Vagina (tissue), 2 donors: ENCODE results near the gene COLGALT1. TPM values are rescaled to one million over a fixed set of nuclear protein-coding genes. Genes with fewer than 3 reads are reported as not detected.

Experiments used
- DNase-seq, 2 donors: peaks; one replicate each; pipeline ENCODE4 v3.0.0-alpha.2; 2017; ENCODE audit errors: extremely low spot score in 2 of 2
- H3K27ac ChIP-seq: fragments of 200-600 bp; sonication (generic); one replicate; pipeline ENCODE4 v1.5.1; 2019
- H3K27me3 ChIP-seq: fragments of 200-600 bp; sonication (generic); one replicate; pipeline ENCODE4 v1.5.1; 2019
- H3K36me3 ChIP-seq, 2 donors: fragments of 200-600 bp; sonication (generic); one replicate each; pipeline ENCODE4 v1.5.1; 2017 to 2019
- H3K4me1 ChIP-seq: fragments of 200-600 bp; sonication (generic); one replicate; pipeline ENCODE4 v1.5.1; 2019
- H3K4me3 ChIP-seq, 2 donors: fragments of 200-600 bp; sonication (generic); 1 replicate in 1 of 2; 2 replicates in 1 of 2; pipeline ENCODE4 v1.5.1; 2016 to 2019
- H3K9me3 ChIP-seq: fragments of 200-600 bp; sonication (generic); one replicate; pipeline ENCODE4 v1.5.1; 2019
- CTCF ChIP-seq, 3 experiments: fragments of 450-650 bp in 2 of 3; fragments of 200-600 bp in 1 of 3; sonication (generic) in 1 of 3; IDR thresholded peaks; one replicate each; pipeline ENCODE4 v1.5.1; 2017 to 2019; ENCODE audit warnings: antibody characterized with exemption in 3 of 3, mild to moderate bottlenecking in 2 of 3, moderate library complexity in 2 of 3
- POLR2A ChIP-seq, 2 donors: fragments of 450-650 bp; IDR thresholded peaks; one replicate each; pipeline ENCODE4 v1.6.1; 2017; ENCODE audit warnings: antibody characterized with exemption in 2 of 2, mild to moderate bottlenecking in 2 of 2, moderate library complexity in 2 of 2
- POLR2AphosphoS5 ChIP-seq, 2 donors: sonication (generic); formaldehyde crosslinking; IDR thresholded peaks; one replicate each; pipeline ENCODE4 v1.9.0; 2017; ENCODE audit warnings: antibody characterized with exemption in 2 of 2, mild to moderate bottlenecking in 2 of 2, low read depth in 1 of 2; ENCODE audit not compliant: insufficient read depth in 1 of 2
- intact Hi-C: fragments of 100-400 bp; cut with DNase I; formaldehyde crosslinking; loops from one replicate; pipeline ENCODE4 v1.15.1; 2023
- total RNA-seq: library from RNA; depleted of rRNA; stranded (reverse); fragments of >200 nt; gene quantifications from one replicate; pipeline ENCODE4 v1.2.3, GENCODE V29; 2016

Gene COLGALT1
- total RNA-seq, 1 donor from 2014 or later: 55.0 TPM

DNA sequence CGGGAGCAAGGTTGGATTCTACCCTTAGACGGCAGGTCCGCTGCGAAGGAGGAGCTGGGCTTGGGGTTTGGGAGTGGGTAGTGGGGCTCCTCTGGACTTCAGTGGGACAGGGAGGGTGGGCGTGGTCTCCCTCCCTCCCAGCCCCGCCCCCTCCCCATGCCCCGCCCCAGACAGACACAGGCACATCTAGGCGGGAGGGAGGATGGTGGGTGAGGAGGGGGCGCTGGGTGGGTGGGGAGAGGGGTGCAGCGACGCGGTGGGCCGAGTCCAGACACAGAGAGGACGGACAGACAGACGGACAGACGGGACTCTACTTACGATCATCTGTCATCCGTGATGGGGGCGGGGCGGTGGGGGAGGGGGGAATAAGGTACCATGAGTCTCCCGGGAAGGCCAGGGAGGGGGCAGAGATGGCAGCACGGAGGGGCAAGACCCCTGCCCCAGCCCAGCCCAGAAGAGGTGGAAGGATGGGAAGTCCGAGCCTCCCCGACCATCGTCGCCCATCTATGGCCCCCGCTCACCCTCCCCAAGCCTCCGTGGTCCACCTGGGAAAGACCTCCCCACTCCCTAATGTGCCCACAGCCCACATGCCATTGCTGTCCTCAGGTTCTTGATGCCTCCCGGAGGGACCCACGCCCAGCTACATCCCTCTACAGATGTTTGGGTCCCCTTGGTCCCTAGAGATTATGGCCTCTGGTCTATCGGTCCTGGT, 67.9 kb downstream of the COLGALT1 start:
- no peaks in the 10 kb centered on the region for H3K9me3 ChIP-seq
- no peak overlapping the region for H3K27ac ChIP-seq
- no peaks in the 10 kb centered on the region for H3K36me3 ChIP-seq
- no peak for DNase-seq
- no peaks in the 10 kb centered on the region for H3K27me3 ChIP-seq
- intact Hi-C loops: no loop called here
- no peaks in the 10 kb centered on the region for H3K4me1 ChIP-seq
- TF ChIP-seq POLR2AphosphoS5 (IDR thresholded peaks at IDR 0.05; ENCODE audit: insufficient read depth in 1 of 2, low read depth in 1 of 2): no peak
- H3K4me3 ChIP-seq: no peak overlapping the region

DNA sequence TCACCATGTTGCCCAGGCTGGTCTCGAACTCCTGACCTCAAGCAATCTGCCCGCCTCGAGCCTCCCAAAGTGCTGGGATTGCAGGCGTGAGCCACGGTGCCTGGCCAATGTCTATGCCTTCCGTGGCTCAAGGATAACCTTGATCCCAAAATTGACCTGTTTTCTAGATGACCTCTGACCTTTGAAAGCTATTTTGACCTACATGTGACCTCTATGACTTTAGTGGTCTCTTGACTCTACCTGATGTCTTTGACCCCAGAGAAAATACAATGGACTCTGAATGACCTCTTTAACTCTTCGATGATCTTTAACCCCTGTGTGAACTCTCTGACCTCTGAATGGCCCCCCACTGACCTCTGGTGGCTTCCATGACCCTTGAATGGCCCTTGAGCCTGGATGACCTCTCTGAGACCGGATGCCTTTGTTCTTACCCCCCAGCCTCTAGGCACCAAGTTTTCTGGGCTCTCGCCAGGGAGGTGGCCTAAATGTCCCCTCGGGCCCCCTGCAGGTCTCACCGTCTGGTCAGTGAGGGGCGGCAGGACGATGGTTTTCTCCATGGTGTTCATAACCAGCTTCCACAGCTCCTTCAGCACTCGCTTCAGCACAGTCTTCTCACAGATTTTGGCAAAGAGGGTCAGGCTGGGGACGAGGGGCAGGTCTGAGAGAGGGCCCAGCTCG, 69.0 kb downstream of the COLGALT1 start:
- no peak for DNase-seq
- TF ChIP-seq CTCF (IDR thresholded peaks at IDR 0.05) (no peak), POLR2AphosphoS5 (IDR thresholded peaks at IDR 0.05; ENCODE audit: insufficient read depth in 1 of 2, low read depth in 1 of 2) (no peak), POLR2A (IDR thresholded peaks at IDR 0.05) (no peak)
- no peak overlapping the region for H3K27ac ChIP-seq
- no peak overlapping the region for H3K4me3 ChIP-seq
- no peaks in the 10 kb centered on the region for H3K36me3 ChIP-seq
- no peaks in the 10 kb centered on the region for H3K9me3 ChIP-seq
- H3K27me3 ChIP-seq: no peaks in the 10 kb centered on the region
- intact Hi-C loops: no loop called here
- no peaks in the 10 kb centered on the region for H3K4me1 ChIP-seq

- intact Hi-C loops: no loop called here
- no peak overlapping the region for H3K4me3 ChIP-seq
- TF ChIP-seq POLR2A (IDR thresholded peaks at IDR 0.05) (no peak), CTCF (IDR thresholded peaks at IDR 0.05) (no peak), POLR2AphosphoS5 (IDR thresholded peaks at IDR 0.05; ENCODE audit: insufficient read depth in 1 of 2, low read depth in 1 of 2) (no peak)
- H3K27ac ChIP-seq: no peak overlapping the region
- no peaks in the 10 kb centered on the region for H3K27me3 ChIP-seq
- H3K36me3 ChIP-seq: no peaks in the 10 kb centered on the region
- no peaks in the 10 kb centered on the region for H3K9me3 ChIP-seq
- DNase-seq: no peak
- no peaks in the 10 kb centered on the region for H3K4me1 ChIP-seq
Measured at GRCh38 chr19:17625043-17625442, 69.6 kb downstream of the COLGALT1 start.

DNA sequence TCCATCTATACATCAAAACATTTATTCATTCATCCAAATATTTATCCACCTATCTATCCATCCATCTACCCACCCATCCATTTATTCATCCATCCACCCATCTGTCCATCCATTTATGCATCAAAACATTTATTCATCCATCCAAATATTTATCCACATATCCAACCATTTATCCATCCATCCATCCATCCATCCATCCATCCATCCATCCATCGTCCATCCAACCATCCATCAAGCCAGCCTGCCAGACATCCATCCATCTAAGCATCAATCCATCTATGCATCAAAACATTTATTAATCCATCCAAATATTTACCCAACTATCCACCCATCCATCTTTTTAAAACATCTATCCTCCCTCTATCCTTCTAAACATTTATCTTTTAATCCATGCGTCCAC, 70.5 kb downstream of the COLGALT1 start:
- Histone ChIP-seq H3K4me3 (no peak overlapping the region), H3K4me1 (no peaks in the 10 kb centered on the region), H3K9me3 (no peaks in the 10 kb centered on the region), H3K27ac (no peak overlapping the region), H3K36me3 (no peaks in the 10 kb centered on the region), H3K27me3 (no peaks in the 10 kb centered on the region)
- TF ChIP-seq CTCF (IDR thresholded peaks at IDR 0.05) (no peak), POLR2AphosphoS5 (IDR thresholded peaks at IDR 0.05; ENCODE audit: insufficient read depth in 1 of 2, low read depth in 1 of 2) (no peak)
- no peak for DNase-seq
- intact Hi-C loops: no loop called here

DNA sequence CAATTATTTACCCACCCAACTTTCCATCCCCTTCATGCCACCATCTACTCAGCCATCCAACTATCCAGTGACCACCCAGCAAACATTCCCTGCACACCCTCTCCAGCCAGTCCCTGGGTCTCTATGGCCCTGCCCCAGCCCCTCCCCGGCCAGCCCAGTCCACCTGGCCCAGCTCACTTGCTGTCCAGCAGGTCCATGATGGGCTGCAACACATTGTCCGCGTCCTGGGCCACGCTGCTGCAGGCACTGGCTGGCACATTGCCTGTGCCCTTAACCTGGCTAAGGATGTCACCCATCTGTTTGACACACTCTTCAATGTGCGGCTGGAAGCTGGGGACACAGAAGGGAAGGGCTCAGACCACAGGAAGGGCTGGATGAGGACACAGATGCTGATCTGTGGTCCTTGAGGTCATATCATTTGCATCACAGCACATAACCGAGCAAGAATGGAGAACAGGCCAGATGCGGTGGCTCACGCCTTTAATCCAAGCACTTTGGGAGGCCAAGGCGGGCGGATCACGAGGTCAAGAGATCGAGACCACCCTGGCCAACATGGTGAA, 71.1 kb downstream of the COLGALT1 start:
- no peak overlapping the region for H3K4me3 ChIP-seq
- H3K27ac ChIP-seq: no peak overlapping the region
- no peaks in the 10 kb centered on the region for H3K36me3 ChIP-seq
- no peaks in the 10 kb centered on the region for H3K4me1 ChIP-seq
- no peaks in the 10 kb centered on the region for H3K9me3 ChIP-seq
- intact Hi-C loops: no loop called here
- H3K27me3 ChIP-seq: no peaks in the 10 kb centered on the region
- TF ChIP-seq POLR2AphosphoS5 (IDR thresholded peaks at IDR 0.05; ENCODE audit: insufficient read depth in 1 of 2, low read depth in 1 of 2) (no peak), CTCF (IDR thresholded peaks at IDR 0.05) (no peak), POLR2A (IDR thresholded peaks at IDR 0.05) (no peak)
- no peak for DNase-seq
